HepG2 (cell line): Measurements from ENCODE around the gene CHMP2B. TPM values are rescaled to one million over a fixed set of nuclear protein-coding genes. Genes with fewer than 3 reads are reported as not detected.

ENCODE experiments used
- AGO1 ChIP-seq: fragments of 200-400 bp; formaldehyde crosslinking; IDR thresholded peaks from 2 replicates; pipeline ENCODE4 v1.6.1; 2017; ENCODE audit warnings: mild to moderate bottlenecking, low read depth, low read length, moderate library complexity; ENCODE audit not compliant: poor library complexity, severe bottlenecking
- AKAP8 ChIP-seq: sonication (generic); formaldehyde crosslinking; IDR thresholded peaks from 2 replicates; pipeline ENCODE4 v1.5.1; 2020; ENCODE audit warnings: mild to moderate bottlenecking, missing genetic modification reagents
- DNMT3B ChIP-seq: conservative IDR thresholded peaks from 2 replicates; pipeline ENCODE4 v1.6.1; 2016; ENCODE audit warnings: missing biosample characterization, control low read depth
- JUND ChIP-seq: sonication (generic); formaldehyde crosslinking; IDR thresholded peaks from 2 replicates; pipeline ENCODE4 v1.8.0; 2022; ENCODE audit warnings: mild to moderate bottlenecking, missing genetic modification reagents
- MEF2D ChIP-seq: sonication (generic); formaldehyde crosslinking; IDR thresholded peaks from 2 replicates; pipeline ENCODE4 v1.5.1; 2020; ENCODE audit warnings: mild to moderate bottlenecking, missing genetic modification reagents
- MEIS2 ChIP-seq: sonication (generic); formaldehyde crosslinking; IDR thresholded peaks from 2 replicates; pipeline ENCODE4 v1.9.0; 2021; ENCODE audit warnings: mild to moderate bottlenecking, missing genetic modification reagents
- MTF2 ChIP-seq: sonication (generic); formaldehyde crosslinking; IDR thresholded peaks from 2 replicates; pipeline ENCODE4 v1.5.0; 2020; ENCODE audit warnings: missing genetic modification reagents, borderline replicate concordance
- NFE2L2 ChIP-seq: fragments of 150-350 bp; IDR thresholded peaks from 2 replicates; pipeline ENCODE4 v1.6.1; 2014; ENCODE audit warnings: low read length
- NR2F6 ChIP-seq, 2 experiments: IDR thresholded peaks; 2 replicates each; pipeline ENCODE4 v1.6.1; 2016; ENCODE audit warnings: antibody characterized with exemption in 1 of 2, mild to moderate bottlenecking in 1 of 2
- PRMT3 ChIP-seq: sonication (generic); formaldehyde crosslinking; IDR thresholded peaks from 2 replicates; pipeline ENCODE4 v1.8.1; 2022; ENCODE audit warnings: low read depth, mild to moderate bottlenecking, moderate library complexity, missing genetic modification reagents, borderline replicate concordance
- SAP130 ChIP-seq: IDR thresholded peaks from 2 replicates; pipeline ENCODE4 v1.6.1; 2016; ENCODE audit warnings: low read depth
- SMAD3 ChIP-seq: sonication (generic); formaldehyde crosslinking; IDR thresholded peaks from 2 replicates; pipeline ENCODE4 v1.4.0; 2020; ENCODE audit warnings: missing genetic modification reagents
- THAP11 ChIP-seq: IDR thresholded peaks from 2 replicates; pipeline ENCODE4 v1.6.1; 2016; ENCODE audit warnings: missing biosample characterization, missing genetic modification reagents
- ZFP41 ChIP-seq: sonication (generic); formaldehyde crosslinking; IDR thresholded peaks from 2 replicates; pipeline ENCODE4 v1.4.0; 2020; ENCODE audit warnings: mild to moderate bottlenecking, missing genetic modification reagents, borderline replicate concordance
- ZFP82 ChIP-seq: sonication (generic); formaldehyde crosslinking; IDR thresholded peaks from 2 replicates; pipeline ENCODE4 v1.5.1; 2020; ENCODE audit warnings: mild to moderate bottlenecking, missing genetic modification reagents, borderline replicate concordance
- ZKSCAN1 ChIP-seq: fragments of 150-350 bp; IDR thresholded peaks from 2 replicates; pipeline ENCODE4 v1.6.1; 2014; ENCODE audit warnings: low read length
- ZNF10 ChIP-seq: sonication (generic); formaldehyde crosslinking; IDR thresholded peaks from 2 replicates; pipeline ENCODE4 v1.4.0; 2020; ENCODE audit warnings: mild to moderate bottlenecking, low read depth, missing genetic modification reagents, borderline replicate concordance
- ZNF543 ChIP-seq: sonication (generic); formaldehyde crosslinking; IDR thresholded peaks from 2 replicates; pipeline ENCODE4 v1.4.0; 2020; ENCODE audit warnings: mild to moderate bottlenecking, missing genetic modification reagents
- ZNF577 ChIP-seq: sonication (generic); formaldehyde crosslinking; IDR thresholded peaks from 2 replicates; pipeline ENCODE4 v1.4.0; 2020; ENCODE audit warnings: mild to moderate bottlenecking, low read depth, missing genetic modification reagents, borderline replicate concordance
- ZSCAN22 ChIP-seq: sonication (generic); formaldehyde crosslinking; IDR thresholded peaks from 2 replicates; pipeline ENCODE4 v1.4.0; 2020; ENCODE audit warnings: mild to moderate bottlenecking, missing genetic modification reagents
- polyA plus RNA-seq, 8 experiments: library from polyadenylated mRNA; depleted of rRNA in 3 of 8; stranded (reverse) in 7 of 8; unstranded in 1 of 8; fragments of >200 nt; fragmentation: Illumina TruSeq in 4 of 8; extraction: Trizol in 4 of 8; gene quantifications; 2 replicates each; pipeline versions ENCODE4 v1.2.1 to v1.2.3, GENCODE V29; 2011 to 2016; ENCODE audit warnings: low read depth in 4 of 8, missing spikeins in 1 of 8, mixed read lengths in 1 of 8; ENCODE audit not compliant: insufficient read depth in 1 of 8
- total RNA-seq, 5 experiments: library from RNA; depleted of rRNA; stranded (reverse); fragments of >200 nt; fragmentation: Illumina TruSeq; extraction: Trizol; gene quantifications; 2 replicates each; pipeline ENCODE4 v1.2.3, GENCODE V29; 2016; ENCODE audit warnings: low read depth in 1 of 5
- TF ChIP-seq, protein P1 (sequence below): sonication (generic); formaldehyde crosslinking; IDR thresholded peaks from 2 replicates; pipeline ENCODE4 v1.5.0; 2020; ENCODE audit warnings: missing genetic modification reagents
- TF ChIP-seq, protein P2 (sequence below): sonication (generic); formaldehyde crosslinking; conservative IDR thresholded peaks from 2 replicates; pipeline ENCODE4 v1.8.0; 2022; ENCODE audit warnings: low read depth, missing genetic modification reagents
- TF ChIP-seq, protein P3 (sequence below): IDR thresholded peaks from 2 replicates; pipeline ENCODE4 v1.6.1; 2016; ENCODE audit warnings: low read depth, borderline replicate concordance
- TF ChIP-seq, protein P4 (sequence below): sonication (generic); formaldehyde crosslinking; conservative IDR thresholded peaks from 2 replicates; pipeline ENCODE4 v1.4.0; 2020; ENCODE audit warnings: missing genetic modification reagents
- TF ChIP-seq, protein P5 (sequence below): sonication (generic); formaldehyde crosslinking; IDR thresholded peaks from 2 replicates; pipeline ENCODE4 v1.8.1; 2023; ENCODE audit warnings: mild to moderate bottlenecking, inconsistent platforms, moderate library complexity, missing genetic modification reagents, borderline replicate concordance

The CHMP2B gene
- total and polyA plus RNA-seq, 2 of the 13 experiments (the other 11 are each of a cell fraction or from before 2014, with no cell fraction given): 6.9 to 33.5 TPM

DNA sequence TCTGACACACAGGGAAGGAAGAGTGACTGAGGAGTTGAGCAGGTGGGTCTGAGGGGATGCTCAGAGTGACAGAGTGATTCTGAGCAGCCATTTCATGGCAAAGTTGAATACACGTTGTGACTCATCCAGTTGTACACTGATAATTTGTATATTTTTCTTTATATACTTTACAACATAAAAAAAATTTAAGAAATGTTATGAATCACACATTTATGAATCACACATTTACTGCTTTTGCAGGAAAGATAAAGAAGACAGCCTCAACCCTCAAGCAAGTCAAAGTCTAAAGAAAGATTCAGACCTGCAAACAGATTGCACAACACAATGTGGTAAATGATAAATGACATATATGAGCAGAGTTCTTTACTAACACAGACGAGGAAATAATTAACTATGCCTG, 21.0 kb upstream of the CHMP2B start (continued):
- TF ChIP-seq, protein P1, sequence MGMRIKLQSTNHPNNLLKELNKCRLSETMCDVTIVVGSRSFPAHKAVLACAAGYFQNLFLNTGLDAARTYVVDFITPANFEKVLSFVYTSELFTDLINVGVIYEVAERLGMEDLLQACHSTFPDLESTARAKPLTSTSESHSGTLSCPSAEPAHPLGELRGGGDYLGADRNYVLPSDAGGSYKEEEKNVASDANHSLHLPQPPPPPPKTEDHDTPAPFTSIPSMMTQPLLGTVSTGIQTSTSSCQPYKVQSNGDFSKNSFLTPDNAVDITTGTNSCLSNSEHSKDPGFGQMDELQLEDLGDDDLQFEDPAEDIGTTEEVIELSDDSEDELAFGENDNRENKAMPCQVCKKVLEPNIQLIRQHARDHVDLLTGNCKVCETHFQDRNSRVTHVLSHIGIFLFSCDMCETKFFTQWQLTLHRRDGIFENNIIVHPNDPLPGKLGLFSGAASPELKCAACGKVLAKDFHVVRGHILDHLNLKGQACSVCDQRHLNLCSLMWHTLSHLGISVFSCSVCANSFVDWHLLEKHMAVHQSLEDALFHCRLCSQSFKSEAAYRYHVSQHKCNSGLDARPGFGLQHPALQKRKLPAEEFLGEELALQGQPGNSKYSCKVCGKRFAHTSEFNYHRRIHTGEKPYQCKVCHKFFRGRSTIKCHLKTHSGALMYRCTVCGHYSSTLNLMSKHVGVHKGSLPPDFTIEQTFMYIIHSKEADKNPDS: no peak
- TF ChIP-seq THAP11 (CRISPR knock-in tag) (peak; percentile 28; the same call in 1 of the 2 replicates), SAP130 (CRISPR knock-in tag) (peak; percentile 46), AGO1 (no peak), MTF2 (CRISPR knock-in tag) (no peak), AKAP8 (no peak), ZNF543 (CRISPR knock-in tag) (no peak), DNMT3B (CRISPR knock-in tag) (no peak), ZNF577 (CRISPR knock-in tag) (no peak), ZNF10 (CRISPR knock-in tag) (no peak), MEF2D (CRISPR knock-in tag) (no peak), ZSCAN22 (CRISPR knock-in tag) (no peak), PRMT3 (no peak), ZFP82 (CRISPR knock-in tag) (no peak), SMAD3 (CRISPR knock-in tag) (no peak), MEIS2 (CRISPR knock-in tag) (no peak), NFE2L2 (no peak), ZFP41 (no peak), JUND (CRISPR knock-in tag) (no peak), ZKSCAN1 (no peak), NR2F6 (IDR thresholded peaks at IDR 0.05) (peak; percentile 19; the same call in 1 of the 2 replicates), NR2F6 (CRISPR knock-in tag; IDR thresholded peaks at IDR 0.05) (no peak)
- TF ChIP-seq, protein P2, sequence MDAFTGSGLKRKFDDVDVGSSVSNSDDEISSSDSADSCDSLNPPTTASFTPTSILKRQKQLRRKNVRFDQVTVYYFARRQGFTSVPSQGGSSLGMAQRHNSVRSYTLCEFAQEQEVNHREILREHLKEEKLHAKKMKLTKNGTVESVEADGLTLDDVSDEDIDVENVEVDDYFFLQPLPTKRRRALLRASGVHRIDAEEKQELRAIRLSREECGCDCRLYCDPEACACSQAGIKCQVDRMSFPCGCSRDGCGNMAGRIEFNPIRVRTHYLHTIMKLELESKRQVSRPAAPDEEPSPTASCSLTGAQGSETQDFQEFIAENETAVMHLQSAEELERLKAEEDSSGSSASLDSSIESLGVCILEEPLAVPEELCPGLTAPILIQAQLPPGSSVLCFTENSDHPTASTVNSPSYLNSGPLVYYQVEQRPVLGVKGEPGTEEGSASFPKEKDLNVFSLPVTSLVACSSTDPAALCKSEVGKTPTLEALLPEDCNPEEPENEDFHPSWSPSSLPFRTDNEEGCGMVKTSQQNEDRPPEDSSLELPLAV (CRISPR knock-in tag): no peak
- TF ChIP-seq, protein P3, sequence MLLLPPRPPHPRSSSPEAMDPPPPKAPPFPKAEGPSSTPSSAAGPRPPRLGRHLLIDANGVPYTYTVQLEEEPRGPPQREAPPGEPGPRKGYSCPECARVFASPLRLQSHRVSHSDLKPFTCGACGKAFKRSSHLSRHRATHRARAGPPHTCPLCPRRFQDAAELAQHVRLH (CRISPR knock-in tag): no peak
- TF ChIP-seq, protein P4, sequence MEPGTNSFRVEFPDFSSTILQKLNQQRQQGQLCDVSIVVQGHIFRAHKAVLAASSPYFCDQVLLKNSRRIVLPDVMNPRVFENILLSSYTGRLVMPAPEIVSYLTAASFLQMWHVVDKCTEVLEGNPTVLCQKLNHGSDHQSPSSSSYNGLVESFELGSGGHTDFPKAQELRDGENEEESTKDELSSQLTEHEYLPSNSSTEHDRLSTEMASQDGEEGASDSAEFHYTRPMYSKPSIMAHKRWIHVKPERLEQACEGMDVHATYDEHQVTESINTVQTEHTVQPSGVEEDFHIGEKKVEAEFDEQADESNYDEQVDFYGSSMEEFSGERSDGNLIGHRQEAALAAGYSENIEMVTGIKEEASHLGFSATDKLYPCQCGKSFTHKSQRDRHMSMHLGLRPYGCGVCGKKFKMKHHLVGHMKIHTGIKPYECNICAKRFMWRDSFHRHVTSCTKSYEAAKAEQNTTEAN (CRISPR knock-in tag): no peak
- TF ChIP-seq, protein P5, sequence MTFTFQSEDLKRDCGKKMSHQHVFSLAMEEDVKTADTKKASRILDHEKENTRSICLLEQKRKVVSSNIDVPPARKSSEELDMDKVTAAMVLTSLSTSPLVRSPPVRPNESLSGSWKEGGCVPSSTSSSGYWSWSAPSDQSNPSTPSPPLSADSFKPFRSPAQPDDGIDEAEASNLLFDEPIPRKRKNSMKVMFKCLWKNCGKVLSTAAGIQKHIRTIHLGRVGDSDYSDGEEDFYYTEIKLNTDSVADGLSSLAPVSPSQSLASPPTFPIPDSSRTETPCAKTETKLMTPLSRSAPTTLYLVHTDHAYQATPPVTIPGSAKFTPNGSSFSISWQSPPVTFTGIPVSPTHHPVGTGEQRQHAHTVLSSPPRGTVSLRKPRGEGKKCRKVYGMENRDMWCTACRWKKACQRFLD (CRISPR knock-in tag): no peak
